GF-D8 (cell line): ENCODE measurements around the gene MND1.

Source experiments
- DNase-seq: peaks from one replicate; lab custom pipeline; 2025; lab: John Stamatoyannopoulos, UW

MND1 gene

DNA sequence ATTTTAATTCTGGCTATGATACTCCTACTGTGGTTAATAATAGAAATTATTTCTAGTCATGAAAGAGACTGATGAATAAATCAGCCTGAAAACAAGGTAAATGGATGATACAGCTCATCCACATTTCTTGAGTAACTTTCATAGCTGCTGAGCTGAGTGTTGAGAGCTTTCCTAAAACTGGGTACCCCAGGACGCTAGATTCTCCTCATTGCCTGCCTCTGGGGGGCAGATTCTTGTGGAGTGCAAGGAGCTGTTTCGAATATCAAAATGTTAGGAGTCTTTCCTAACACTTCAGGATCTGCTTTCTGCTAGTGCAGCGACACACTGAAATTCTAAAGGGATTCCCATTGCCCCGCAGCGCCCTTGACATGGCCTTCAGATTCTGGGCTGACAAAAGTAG is 2.1 kb downstream of the MND1 start:
- DNase-seq: no peak

DNA sequence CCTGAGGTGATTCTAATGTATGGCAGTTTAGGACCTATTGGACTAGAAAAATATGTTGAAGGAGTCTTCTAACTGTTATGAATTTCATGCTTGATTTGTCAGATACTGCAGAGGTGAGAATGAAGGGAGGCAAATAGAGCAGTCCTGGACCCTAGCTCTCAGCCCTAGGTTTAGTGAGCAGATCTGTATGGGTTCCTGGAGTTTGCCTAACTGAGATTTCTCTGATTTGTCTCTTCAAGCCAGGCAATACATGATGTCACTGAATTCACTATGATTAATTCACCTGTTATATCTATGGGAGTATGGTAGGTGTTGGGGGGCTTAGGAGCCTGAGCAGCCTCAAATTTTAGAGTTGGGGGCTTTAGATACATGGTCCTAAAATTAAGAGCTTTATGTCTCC is 2.6 kb downstream of the MND1 start:
- no peak for DNase-seq

DNA sequence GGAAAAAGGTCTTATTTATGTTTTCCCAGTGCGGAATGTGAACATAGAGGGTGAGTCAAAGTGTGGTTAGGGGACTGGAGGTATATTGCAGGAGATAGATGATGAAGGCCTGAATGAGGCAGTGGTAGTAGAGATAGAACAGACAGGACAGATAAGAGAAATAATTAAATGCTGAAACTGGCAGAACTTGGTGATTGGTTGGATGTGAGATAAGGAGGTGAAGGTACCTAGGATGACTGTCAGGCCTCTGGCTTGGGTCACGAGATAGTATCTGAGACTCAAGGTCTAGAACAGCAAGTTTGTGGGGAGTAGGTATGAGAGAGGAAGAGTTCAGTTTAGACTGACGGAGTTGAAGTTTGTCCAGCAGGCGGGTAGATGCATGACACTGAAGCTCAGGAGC is 3.5 kb downstream of the MND1 start:
- DNase-seq: no peak

DNA sequence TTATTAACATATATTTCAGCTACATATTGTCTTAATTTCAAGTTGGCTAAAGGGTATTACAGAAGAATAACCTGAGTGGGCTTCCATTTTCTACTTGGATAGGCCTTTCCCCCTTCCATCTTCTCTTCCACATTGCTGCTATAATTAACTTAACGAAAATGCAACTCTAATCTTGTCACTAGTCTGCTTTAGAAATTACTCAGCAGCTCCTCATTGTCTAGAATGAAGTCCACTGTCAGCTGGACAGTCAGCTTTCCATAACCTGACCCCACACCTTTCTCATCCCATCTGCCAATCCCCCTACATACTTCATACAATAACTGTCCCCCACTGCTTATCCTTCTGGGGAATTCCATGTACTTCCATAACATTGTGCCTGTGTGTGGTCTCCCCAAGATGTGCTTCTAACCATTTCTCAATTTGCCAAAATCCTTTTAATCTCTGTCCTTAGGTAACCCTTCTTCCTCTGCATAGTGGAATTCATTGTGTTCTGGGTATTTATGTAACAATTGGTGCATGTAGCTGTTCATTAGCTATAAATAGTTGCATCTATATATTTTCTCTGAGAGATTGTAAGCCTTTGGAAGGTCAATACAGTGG is 4.8 kb downstream of the MND1 start:
- DNase-seq: no peak

DNA sequence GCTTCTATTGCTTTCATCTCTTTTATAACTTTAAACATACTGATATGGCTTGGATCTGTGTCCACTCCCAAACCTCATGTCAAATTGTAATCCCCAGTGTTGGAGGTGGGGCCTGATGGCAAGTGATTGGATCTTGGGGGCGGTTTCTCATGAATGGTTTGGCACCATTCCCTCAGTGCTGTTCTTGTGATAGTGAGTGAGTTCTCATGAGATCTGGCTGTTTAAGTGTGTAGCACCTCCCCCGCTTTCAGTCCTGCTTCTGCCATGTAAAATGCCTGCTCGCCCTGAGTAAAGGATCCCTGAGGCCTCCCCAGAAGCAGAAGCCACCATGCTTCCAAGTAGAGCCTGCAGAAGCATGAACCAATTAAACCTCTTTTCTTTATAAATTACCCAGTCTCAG is 17.7 kb downstream of the MND1 start:
- DNase-seq: no peak

DNA sequence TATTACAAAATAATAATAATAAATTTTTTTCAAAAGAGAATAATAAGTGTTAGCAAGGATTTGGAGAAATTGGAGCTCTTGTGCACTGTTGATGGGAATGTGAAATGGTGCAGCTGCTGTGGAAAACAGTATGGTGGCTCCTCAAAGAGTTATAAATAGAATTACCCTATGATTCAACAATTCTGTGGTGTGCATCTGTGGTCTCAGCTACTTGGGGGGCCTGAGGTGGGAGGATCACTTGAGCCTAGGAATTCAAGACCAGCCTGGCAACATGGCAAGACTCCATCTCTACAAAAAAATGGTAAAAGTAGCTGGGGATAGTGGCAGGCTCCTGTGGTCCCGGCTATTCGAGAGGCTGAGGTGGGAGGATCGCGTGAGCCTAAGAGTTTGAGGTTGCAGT is 19.6 kb downstream of the MND1 start:
- DNase-seq: no peak

DNA sequence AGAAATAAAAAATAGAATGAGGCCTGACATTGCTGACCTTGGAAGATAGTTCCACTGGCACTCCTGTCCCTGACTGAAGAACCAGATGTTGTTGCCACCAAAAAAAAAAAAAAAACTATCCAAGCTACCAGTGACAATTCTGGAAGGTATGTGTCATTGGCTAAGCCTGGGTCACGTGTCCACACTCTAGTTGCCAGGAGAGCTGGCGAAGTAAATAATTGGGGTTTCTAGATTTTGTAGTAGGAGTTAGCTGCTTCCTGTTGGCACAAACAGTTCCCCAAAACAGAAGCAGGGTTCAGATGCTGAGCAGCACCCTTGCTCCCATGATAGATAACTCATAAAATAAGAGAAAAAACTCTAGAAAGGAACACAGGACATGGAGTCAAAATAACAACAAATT is 20.5 kb downstream of the MND1 start:
- DNase-seq: no peak

DNA sequence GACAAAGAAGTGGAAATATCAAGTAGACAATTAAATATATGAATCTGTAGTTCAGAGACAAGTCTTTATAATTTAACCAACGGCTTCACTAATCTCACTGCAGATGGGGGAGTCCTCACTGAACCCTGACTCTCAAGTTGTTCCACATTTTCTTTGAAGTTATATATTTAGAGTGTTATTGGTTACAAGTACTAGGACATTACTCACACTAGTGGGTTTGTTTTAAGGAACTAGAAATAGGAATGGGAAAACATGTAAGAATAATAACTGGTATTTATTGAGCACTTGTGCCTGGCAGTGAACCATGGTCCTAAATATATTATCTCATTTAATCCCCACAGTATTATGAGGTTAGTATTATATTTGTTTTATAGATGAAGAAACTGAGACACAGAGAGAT is 22.0 kb downstream of the MND1 start:
- no peak for DNase-seq

DNA sequence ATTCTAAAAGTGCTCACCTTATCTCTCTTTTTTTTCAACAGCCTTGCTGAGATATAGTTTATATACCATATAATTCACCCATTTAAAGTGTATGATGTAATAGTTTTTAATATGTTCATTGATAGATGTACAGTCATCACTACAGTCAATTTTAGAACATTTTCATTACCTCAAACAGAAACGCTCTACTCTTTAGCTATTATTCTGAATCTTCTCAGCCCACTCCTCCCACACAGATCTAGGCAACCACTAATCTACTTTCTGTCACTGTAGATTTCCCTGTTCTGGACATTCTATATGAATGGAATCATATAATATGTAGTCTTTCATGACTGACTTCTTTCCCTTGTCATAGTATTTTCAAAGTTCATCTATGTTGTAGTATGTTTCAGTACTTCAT is 22.6 kb downstream of the MND1 start:
- no peak for DNase-seq

DNA sequence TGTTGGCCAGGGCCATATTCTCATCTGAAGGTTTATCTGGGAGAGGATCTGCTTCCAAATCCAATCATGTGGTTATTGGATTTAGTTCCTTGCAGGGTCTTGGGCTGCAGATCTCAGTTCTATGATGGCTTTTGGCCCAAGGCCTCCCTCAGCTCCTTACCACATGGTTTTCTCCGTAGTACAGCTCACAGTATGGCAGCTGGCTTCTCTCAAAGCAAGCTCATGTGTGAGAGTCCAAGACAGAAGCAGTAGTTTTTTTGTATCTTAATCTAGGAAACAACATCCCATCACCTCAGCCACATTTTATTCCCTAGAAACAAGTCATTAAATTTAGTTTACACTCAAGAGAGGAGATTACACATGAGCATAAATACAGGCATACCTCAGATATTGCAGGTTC is 24.5 kb downstream of the MND1 start:
- no peak for DNase-seq

DNA sequence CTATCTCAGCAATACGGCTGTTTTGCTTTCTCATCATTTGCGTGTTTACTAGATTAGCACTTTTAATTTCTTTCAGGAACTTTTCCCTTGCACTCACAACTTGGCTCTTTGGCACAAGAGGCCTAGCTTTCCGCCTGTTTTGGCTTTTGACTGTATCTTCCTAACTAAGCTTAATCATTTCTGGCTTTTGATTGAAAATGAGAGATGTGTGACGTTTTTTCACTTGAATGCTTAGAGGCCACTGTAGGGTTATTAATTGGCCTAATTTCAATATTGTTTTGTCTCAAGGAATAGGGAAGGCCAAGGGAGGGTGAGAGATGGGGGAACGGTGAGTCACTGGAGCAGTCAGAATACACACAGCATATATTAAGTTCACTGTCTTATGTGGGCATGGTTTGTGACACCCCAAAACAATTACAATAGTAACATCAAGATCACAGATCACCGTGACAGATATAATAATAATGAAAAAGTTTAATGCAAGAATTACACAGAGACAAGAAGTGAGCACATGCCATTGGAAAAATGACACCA is 27.3 kb downstream of the MND1 start:
- DNase-seq: no peak

DNA sequence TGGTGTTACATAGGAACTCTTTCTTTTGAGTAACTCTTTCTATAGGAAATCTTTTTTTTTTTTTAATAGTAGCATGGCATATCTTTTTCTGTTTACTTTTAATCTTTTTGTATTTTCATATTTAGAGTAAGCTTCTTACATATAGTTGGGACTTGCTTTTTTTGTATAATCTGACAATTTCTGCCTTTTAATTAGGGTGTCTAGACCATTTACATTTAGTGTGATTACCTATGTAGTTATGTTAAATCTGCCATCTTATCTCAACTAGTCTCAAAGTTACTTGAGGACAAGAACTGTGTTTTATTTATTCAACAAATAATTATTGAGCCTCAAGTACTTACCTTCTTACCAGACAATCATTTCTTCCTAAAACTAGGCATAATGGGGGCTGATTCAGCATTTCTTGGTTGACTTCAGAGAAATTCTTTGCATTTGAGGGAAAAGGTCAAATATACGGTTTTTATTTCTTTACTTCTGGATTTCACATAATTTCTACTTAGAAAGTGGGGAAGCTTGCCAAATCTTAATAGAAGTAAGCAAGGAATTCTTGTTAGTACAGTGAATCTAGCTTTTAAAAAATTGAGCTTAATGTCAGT is 28.6 kb downstream of the MND1 start:
- DNase-seq: no peak

DNA sequence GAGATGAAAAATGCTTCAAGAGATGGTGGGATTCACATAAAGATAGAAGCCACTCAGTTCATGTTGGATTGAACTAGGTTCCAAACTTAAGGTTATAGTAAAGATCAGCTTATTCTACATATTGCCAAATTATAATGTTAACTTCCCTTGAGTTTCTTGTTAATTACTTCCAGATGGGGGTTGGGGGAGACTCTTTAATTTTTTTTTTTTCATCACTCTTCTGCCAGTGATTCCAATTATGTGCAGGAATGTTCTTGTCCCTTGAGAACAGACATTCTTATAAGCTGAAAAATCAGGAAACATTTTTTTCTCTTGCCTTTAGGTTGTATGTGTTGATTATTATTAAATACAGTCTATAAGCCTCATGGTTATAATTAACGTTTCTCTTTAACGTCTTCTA is 30.0 kb downstream of the MND1 start:
- no peak for DNase-seq

DNA sequence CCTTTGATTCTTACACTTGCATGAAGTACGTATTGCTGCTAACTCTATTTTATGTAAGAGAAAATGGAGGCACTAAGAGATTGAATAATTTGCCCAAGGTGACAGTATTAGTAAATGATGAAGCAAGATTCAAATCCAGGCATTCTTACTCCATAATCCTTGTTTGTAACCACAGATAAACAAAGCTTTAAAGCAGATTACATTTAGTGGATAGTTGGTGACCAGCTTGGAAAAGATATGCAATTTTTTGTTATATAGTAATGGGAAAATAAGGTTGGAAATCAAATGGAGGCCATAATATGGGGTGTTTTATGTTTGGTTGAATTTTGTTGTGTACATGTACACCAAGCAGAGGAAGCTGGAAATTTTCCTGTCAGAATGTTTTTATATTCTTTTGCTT is 30.8 kb downstream of the MND1 start:
- DNase-seq: no peak

DNA sequence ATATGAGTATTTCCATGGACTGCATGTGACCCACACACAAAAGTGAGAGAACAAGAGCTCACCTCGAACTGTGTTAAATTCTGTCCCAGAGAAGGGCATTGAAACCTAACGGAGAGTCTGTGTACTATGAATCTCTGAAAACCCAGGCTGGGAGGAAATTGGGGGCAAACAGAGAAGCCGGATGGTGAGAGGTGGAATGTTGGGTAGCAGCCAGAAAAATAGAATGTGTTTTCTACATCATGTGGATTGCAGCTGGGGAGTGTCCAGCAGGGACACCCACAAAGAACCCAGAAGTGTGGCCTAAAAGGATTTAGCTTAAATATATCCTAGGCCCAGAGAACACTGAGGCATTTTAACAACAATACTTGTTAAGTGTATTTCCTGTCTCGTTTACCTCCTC is 38.6 kb downstream of the MND1 start:
- DNase-seq: no peak

DNA sequence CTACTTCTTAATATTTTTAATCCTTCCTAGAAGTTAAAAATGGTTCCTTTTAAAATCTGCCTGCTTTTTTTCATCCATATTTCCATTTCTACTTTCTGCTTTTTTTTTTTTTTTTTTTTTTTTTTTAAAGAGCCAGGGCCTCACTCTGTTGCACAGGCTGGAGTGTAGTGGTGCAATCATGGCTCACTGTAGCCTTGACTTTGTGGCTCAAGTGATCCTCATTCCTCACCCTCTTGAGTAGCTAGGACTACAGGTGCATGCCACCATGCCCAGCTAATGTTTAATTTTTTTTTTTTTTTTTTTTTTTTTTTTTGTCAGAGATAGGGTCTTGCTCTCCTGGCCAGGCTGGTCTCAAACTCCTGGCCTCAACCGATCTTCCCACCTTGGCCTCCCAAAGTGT is 39.7 kb downstream of the MND1 start:
- DNase-seq: no peak

DNA sequence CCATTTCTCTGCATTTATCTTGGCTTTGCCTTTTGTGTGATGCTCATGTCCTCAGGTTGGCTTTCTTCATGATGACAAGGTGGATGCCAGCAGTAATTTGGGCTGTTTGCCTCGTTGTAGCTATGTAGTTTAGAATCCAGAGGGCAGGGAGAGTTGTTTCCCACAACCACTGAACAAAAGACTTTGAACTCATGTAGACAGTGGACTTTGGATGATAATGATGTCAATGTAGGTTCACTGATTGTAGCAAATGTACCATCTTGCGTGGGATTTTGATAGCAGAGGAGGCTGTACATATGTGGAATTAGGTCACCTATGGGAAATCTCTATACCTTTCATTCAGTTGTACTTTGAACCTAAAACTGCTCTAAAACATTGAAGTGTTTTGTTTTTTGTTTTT is 41.3 kb downstream of the MND1 start:
- no peak for DNase-seq

DNA sequence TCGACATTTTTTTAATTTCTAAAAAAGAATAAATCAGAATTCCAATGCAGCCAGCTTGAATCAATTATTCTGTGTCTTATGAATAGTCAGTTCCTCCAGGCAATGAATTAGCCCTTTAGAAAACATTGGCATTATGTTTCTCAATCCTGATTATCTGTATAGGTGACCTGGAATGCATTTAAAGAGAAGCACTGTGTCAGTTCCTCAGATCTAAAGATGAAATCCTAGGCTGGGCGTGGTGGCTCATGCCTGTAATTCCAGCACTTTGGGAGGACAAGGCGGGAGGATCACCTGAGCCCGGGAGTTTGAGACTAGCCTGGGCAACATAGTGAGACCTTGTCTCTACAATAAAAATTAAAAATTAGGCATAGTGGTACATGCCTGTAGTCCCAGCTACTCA is 43.5 kb downstream of the MND1 start:
- no peak for DNase-seq

DNA sequence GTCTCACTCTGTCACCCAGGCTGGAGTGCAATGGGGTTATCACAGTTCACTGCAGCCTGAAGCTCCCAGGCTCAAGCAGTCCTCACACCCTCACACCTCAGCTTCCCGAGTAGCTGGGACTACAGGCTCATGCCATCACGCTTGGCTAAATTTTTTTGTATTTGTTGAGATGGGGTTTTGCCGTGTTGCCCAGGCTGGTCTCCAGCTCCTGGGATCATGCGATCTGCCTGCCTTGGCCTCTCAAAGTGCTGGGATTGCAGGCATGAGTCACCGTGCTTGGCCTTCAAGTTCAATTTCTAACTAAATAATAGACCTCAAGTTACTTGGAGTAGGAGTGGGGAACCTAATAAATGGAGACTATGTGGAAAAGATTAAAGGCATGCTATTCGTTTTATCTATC is 48.9 kb downstream of the MND1 start:
- no peak for DNase-seq

DNA sequence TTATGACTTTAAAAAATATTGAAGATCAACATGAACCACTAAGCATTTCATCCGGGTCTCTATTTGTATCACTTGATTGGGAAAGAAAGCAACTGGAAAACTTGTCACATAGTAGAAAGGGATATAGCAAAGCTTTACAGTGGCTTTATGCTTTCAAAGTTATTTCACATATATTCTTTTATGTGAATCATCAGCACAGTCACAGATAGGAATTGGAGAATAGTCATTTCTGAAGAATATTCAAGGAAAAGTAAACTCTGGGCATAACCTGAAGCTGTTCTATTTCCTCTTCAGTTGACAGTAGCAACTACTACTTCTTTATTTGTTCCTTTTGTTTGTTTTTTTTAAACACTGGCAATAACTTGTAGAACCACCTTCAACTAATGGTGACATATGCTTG is 50.5 kb downstream of the MND1 start:
- DNase-seq: no peak

DNA sequence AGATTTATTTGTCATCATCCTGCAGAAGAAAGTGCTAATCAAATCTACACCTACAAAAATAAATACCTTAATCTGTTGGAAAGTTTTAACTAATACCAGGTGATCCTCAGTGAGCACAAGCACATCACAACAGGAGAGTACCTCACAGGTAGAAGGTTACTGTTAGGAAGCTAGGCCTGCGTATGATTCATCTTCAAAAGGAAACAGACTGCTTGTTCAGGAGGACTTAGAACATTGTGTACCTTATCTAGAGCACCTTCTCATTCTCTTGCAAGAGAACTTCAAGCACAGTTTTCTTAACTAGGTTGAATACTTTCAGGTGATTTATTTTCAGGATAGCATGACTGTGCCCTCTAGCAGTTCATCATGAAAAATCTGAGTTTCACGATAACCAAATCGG is 54.2 kb downstream of the MND1 start:
- no peak for DNase-seq

DNA sequence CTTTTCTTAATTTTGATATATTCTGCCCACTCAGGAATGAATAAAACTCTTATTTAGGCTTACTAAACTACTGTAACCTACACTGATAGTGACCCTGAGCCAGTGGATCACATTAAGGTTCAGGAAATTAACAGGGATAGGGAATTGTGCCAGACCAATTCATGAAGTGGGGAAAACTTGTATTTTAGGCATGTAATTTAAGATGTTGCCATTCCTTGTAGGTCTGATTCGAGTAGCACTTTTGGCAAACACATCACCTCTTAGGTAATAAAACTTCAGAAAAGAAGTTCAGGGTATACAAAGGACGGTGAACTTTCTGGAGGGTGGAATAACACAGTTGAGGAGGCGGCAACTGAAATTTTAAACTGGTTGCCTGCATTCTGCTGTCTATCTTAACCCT is 54.9 kb downstream of the MND1 start:
- no peak for DNase-seq

DNA sequence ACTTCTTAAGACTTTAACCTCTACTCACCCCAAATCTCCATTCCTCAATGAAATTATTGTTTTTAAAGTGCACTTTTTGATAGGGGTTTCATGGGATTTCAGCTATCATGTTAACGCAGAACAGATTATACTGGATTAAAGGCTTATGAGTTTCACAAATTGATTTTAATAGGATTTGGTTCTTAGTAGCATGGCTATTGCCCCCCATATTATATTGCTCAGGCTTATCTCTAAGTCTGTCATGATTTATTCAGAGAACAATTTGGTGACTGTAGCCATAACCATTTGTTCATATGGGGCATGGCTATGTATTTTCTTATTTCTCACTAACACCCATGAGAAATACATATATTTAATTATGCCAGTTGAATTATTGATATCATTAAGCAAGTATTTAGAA is 57.0 kb downstream of the MND1 start:
- no peak for DNase-seq

DNA sequence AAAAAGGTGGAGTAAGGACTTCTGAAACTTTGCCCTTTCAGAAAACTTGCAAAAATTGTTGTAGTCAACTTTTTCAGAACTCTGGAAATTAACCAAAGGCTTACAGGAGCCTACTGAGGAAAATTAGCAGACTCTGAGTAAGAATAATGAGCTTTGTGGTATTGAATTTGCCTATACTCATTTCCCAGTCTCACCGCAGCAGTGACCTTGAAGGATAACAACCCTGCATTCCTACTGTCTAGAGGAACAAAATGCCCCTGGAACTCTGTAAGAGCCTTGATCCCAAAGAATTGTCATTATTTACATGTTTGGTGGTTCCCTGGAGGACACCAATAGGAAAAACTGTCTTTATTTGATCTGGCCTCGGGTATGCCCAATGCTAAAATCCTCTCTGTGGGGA is 57.9 kb downstream of the MND1 start:
- DNase-seq: no peak
